ENCODE results near the gene TMEM92.
"Not testable (repeated sequence)": the region's sequence is repeated elsewhere in the genome, so short reads cannot be mapped to it uniquely, and the experiment has no call there.

Gene TMEM92

GRCh38 chr17:50276588-50277356, 2.5 kb downstream of the TMEM92 start:
- no peak for DNase-seq (ENCODE audit: low spot score)

GRCh38 chr17:50277357-50277754, 3.1 kb downstream of the TMEM92 start:
- DNase-seq (ENCODE audit: low spot score) = no peak

- no peak for DNase-seq (ENCODE audit: low spot score)
Measured at GRCh38 chr17:50278526-50279180, 4.4 kb downstream of the TMEM92 start.

- no peak for DNase-seq (ENCODE audit: low spot score)
Measured at GRCh38 chr17:50279181-50279526, 4.9 kb downstream of the TMEM92 start.

- DNase-seq (ENCODE audit: low spot score) = no peak
Measured at GRCh38 chr17:50279639-50280038, 5.4 kb downstream of the TMEM92 start.

GRCh38 chr17:50280068-50280467, 5.8 kb downstream of the TMEM92 start:
- DNase-seq (ENCODE audit: low spot score) = no peak

- DNase-seq (ENCODE audit: low spot score) = no peak
Measured at GRCh38 chr17:50280801-50281441, 6.7 kb downstream of the TMEM92 start.

GRCh38 chr17:50281739-50282401, 7.6 kb downstream of the TMEM92 start:
- no peak for DNase-seq (ENCODE audit: low spot score)

- no peak for DNase-seq (ENCODE audit: low spot score)
Measured at GRCh38 chr17:50283246-50283645, 9.0 kb downstream of the TMEM92 start.

- DNase-seq (ENCODE audit: low spot score) = no peak
Measured at GRCh38 chr17:50283714-50284113, 9.4 kb downstream of the TMEM92 start.

GRCh38 chr17:50285941-50286340, 11.7 kb downstream of the TMEM92 start:
- DNase-seq (ENCODE audit: low spot score) = no peak

GRCh38 chr17:50287302-50287701, 13.0 kb downstream of the TMEM92 start:
- not testable (repeated sequence) for DNase-seq (ENCODE audit: low spot score)

- no peak for DNase-seq (ENCODE audit: low spot score)
Measured at GRCh38 chr17:50288306-50288705, 14.0 kb downstream of the TMEM92 start.

GRCh38 chr17:50289278-50289677, 15.0 kb downstream of the TMEM92 start:
- DNase-seq (ENCODE audit: low spot score) = no peak

GRCh38 chr17:50289991-50290702, 15.9 kb downstream of the TMEM92 start:
- peak; percentile 86 for DNase-seq (ENCODE audit: low spot score)

- no peak for DNase-seq (ENCODE audit: low spot score)
Measured at GRCh38 chr17:50290933-50291332, 16.7 kb downstream of the TMEM92 start.

- no peak for DNase-seq (ENCODE audit: low spot score)
Measured at GRCh38 chr17:50292465-50292864, 18.2 kb downstream of the TMEM92 start.

- no peak for DNase-seq (ENCODE audit: low spot score)
Measured at GRCh38 chr17:50295021-50295420, 20.8 kb downstream of the TMEM92 start.

GRCh38 chr17:50297407-50297865, 23.2 kb downstream of the TMEM92 start:
- DNase-seq (ENCODE audit: low spot score) = peak; percentile 60

GRCh38 chr17:50298018-50298417, 23.8 kb downstream of the TMEM92 start:
- no peak for DNase-seq (ENCODE audit: low spot score)

GRCh38 chr17:50299776-50300175, 25.5 kb downstream of the TMEM92 start:
- DNase-seq (ENCODE audit: low spot score) = no peak

GRCh38 chr17:50300824-50301223, 26.6 kb downstream of the TMEM92 start:
- not testable (repeated sequence) for DNase-seq (ENCODE audit: low spot score)
